Sigmoid colon (tissue), 7 donors: ENCODE results near the gene ZNF486. TPM values are rescaled to one million over a fixed set of nuclear protein-coding genes. Genes with fewer than 3 reads are reported as not detected.

Experiments
- DNase-seq: peaks from one replicate; pipeline ENCODE4 v3.0.0-alpha.2; 2019
- H3K27ac ChIP-seq, 4 donors: fragments of 200-600 bp; sonication (generic); one replicate each; pipeline ENCODE4 v1.5.1; 2016 to 2019; ENCODE audit warnings: mild to moderate bottlenecking in 1 of 4
- H3K27me3 ChIP-seq, 3 donors: fragments of 200-600 bp; sonication (generic); one replicate each; pipeline ENCODE4 v1.5.1; 2019; ENCODE audit warnings: mild to moderate bottlenecking in 1 of 3
- H3K36me3 ChIP-seq, 4 donors: fragments of 200-600 bp; sonication (generic); one replicate each; pipeline ENCODE4 v1.5.1; 2016 to 2019
- H3K4me1 ChIP-seq, 4 donors: fragments of 200-600 bp; sonication (generic); one replicate each; pipeline ENCODE4 v1.5.1; 2017 to 2019
- H3K4me3 ChIP-seq, 4 donors: fragments of 200-600 bp; sonication (generic); one replicate each; pipeline ENCODE4 v1.5.1; 2017 to 2019; ENCODE audit warnings: mild to moderate bottlenecking in 2 of 4, moderate library complexity in 1 of 4
- H3K9me3 ChIP-seq, 4 donors: fragments of 200-600 bp in 3 of 4; sonication (generic) in 3 of 4; one replicate each; pipeline versions ENCODE4 v1.5.1 to v1.6.1; 2013 to 2019
- CTCF ChIP-seq, 4 experiments: fragments of 450-650 bp in 3 of 4; fragments of 200-600 bp in 1 of 4; IDR thresholded peaks; one replicate each; pipeline ENCODE4 v1.5.1; 2016 to 2019; ENCODE audit warnings: antibody characterized with exemption in 4 of 4, mild to moderate bottlenecking in 3 of 4, moderate library complexity in 2 of 4
- EP300 ChIP-seq, 4 donors: sonication (generic); formaldehyde crosslinking; IDR thresholded peaks; one replicate each; pipeline ENCODE4 v1.6.1; 2017; ENCODE audit warnings: antibody characterized with exemption in 4 of 4
- POLR2A ChIP-seq, 2 donors: fragments of 450-650 bp; IDR thresholded peaks; one replicate each; pipeline ENCODE4 v1.6.1; 2016; ENCODE audit warnings: antibody characterized with exemption in 2 of 2, mild to moderate bottlenecking in 2 of 2, moderate library complexity in 2 of 2
- POLR2AphosphoS5 ChIP-seq, 4 donors: sonication (generic); formaldehyde crosslinking; IDR thresholded peaks; one replicate each; pipeline ENCODE4 v1.6.1; 2017; ENCODE audit warnings: antibody characterized with exemption in 4 of 4
- WGBS, 2 donors: extraction: QIAGEN DNeasy Blood & Tissue Kit; methylation state at CpG; one replicate each; pipeline ENCODE4 v1.1.7; 2013; 5-methylcytosine and 5-hydroxymethylcytosine counted together
- intact Hi-C: fragments of 100-400 bp; cut with DNase I; formaldehyde crosslinking; loops from one replicate; pipeline ENCODE4 v1.15.1; 2023
- polyA plus RNA-seq, 3 donors: library from polyadenylated mRNA; stranded (reverse); fragments of 200-250 nt; gene quantifications; one replicate each; pipeline ENCODE4 v1.2.3, GENCODE V29; 2013
- total RNA-seq, 4 donors: library from RNA; depleted of rRNA; stranded (reverse); fragments of >200 nt; gene quantifications; one replicate each; pipeline ENCODE4 v1.1.0, GENCODE V29; 2016
- donor health status: healthy with polysubstance abuse.
- donor health status: Bipolar disorder and iron deficiency.
- donor health status: healthy.

Gene ZNF486
- total and polyA plus RNA-seq, 7 donors, result 0.92 to 4.2 (median 3.5) TPM

- TF ChIP-seq POLR2AphosphoS5 (IDR thresholded peaks at IDR 0.05) (no peak), EP300 (IDR thresholded peaks at IDR 0.05) (no peak), POLR2A (IDR thresholded peaks at IDR 0.05) (no peak), CTCF (IDR thresholded peaks at IDR 0.05) (no peak)
- Histone ChIP-seq H3K27ac (no peak overlapping the region), H3K27me3 (no peaks in the 10 kb centered on the region), H3K4me3 (no peak overlapping the region), H3K36me3 (no peaks in the 10 kb centered on the region), H3K4me1 (no peaks in the 10 kb centered on the region), H3K9me3 (no peaks in the 10 kb centered on the region)
- 93% methylated on average over 4 of the region's 4 CpGs for WGBS, 2 donors
- DNase-seq, result no peak
- intact Hi-C loops, result no loop called here
These were observed 13.7 kb upstream of the ZNF486 start for GRCh38 chr19:20153281-20153680.

GRCh38 chr19:20154636-20155035 is 12.4 kb upstream of the ZNF486 start:
- Histone ChIP-seq H3K4me1 (no peaks in the 10 kb centered on the region), H3K27me3 (no peaks in the 10 kb centered on the region), H3K27ac (no peak overlapping the region), H3K9me3 (no peaks in the 10 kb centered on the region), H3K36me3 (no peaks in the 10 kb centered on the region), H3K4me3 (no peak overlapping the region)
- DNase-seq, result no peak
- TF ChIP-seq CTCF (IDR thresholded peaks at IDR 0.05) (no peak), EP300 (IDR thresholded peaks at IDR 0.05) (no peak), POLR2AphosphoS5 (IDR thresholded peaks at IDR 0.05) (no peak), POLR2A (IDR thresholded peaks at IDR 0.05) (no peak)
- 86 to 88% methylated on average over 4 of the region's 4 CpGs for WGBS, 2 donors
- intact Hi-C loops, result no loop called here

GRCh38 chr19:20162821-20163220 is 4.2 kb upstream of the ZNF486 start:
- DNase-seq, result no peak
- Histone ChIP-seq H3K27ac (no peak overlapping the region), H3K9me3 (no peaks in the 10 kb centered on the region), H3K4me3 (no peak overlapping the region), H3K4me1 (peaks cover 0 to 3% (median 2%) of the 10 kb centered on the region in 4 donors), H3K36me3 (no peaks in the 10 kb centered on the region), H3K27me3 (no peaks in the 10 kb centered on the region)
- intact Hi-C loops, result no loop called here
- WGBS, 2 donors, result 76 to 83% methylated on average over 3 of the region's 3 CpGs
- TF ChIP-seq POLR2AphosphoS5 (IDR thresholded peaks at IDR 0.05) (no peak), EP300 (IDR thresholded peaks at IDR 0.05) (no peak), POLR2A (IDR thresholded peaks at IDR 0.05) (no peak), CTCF (IDR thresholded peaks at IDR 0.05) (no peak)

DNA sequence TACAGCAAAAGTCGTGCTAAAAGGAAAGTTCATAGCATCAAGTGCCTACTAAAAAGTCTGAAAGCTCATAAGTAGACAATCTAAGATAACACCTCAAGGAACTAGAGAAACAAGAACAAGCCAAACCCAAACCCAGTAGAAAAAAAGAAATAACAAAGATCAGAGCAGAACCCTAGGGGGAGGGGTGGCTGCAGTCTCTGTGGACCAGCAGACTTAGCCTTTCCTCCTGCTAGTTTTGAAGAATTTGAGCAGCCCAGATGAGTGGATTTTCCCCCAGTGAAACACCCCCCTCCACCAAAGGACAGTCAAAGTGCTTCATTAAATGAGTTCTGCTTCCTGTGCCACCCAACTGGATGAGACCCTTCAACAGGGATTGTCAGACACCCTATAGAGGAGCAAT is 2.6 kb upstream of the ZNF486 start:
- Histone ChIP-seq H3K4me1 (peaks cover 0 to 9% (median 7%) of the 10 kb centered on the region in 4 donors), H3K36me3 (no peaks in the 10 kb centered on the region), H3K27me3 (no peaks in the 10 kb centered on the region), H3K4me3 (no peak overlapping the region), H3K27ac (no peak overlapping the region), H3K9me3 (no peaks in the 10 kb centered on the region)
- intact Hi-C loops, result no loop called here
- TF ChIP-seq POLR2AphosphoS5 (IDR thresholded peaks at IDR 0.05) (no peak), CTCF (IDR thresholded peaks at IDR 0.05) (no peak), EP300 (IDR thresholded peaks at IDR 0.05) (no peak), POLR2A (IDR thresholded peaks at IDR 0.05) (no peak)
- 93 to 94% methylated on average over 1 of the region's 1 CpG for WGBS, 2 donors
- DNase-seq, result no peak

DNA sequence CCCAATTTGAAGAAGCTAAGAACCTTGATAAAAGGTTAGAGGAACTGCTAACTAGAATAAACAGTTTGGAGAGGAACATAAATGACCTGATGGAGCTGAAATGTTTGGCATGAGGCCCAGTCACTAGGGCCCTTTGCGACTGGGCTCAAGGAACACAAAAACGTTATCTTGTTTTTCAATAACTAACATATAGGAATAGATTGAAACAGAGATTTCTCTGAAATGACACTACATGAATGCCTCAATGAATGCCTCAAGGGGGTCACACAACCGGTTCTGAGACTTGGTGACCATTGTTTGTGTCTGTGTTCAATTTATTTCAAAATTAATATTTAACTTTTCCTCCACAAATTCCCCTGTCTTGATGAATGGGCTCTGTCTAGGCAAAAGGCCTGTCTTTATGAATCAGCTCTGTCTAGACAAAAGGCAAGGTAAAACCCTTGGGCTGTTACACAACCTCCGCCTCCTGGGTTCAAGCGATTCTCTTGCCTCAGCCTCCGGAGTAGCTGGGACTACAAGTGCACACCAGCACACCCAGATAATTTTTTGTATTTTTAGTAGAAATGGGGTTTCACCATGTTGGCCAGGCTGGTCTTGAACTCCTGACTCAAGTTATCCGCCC is 932 bp upstream of the ZNF486 start:
- Histone ChIP-seq H3K4me3 (no peak overlapping the region), H3K4me1 (peaks cover 0 to 9% (median 7%) of the 10 kb centered on the region in 4 donors), H3K36me3 (peaks cover 0 to 6% (median under 1%) of the 10 kb centered on the region in 4 donors), H3K9me3 (no peaks in the 10 kb centered on the region), H3K27me3 (no peaks in the 10 kb centered on the region), H3K27ac (no peak overlapping the region)
- intact Hi-C loops, result loop anchor here (5.0 kb wide), 2 partner anchors 89 to 129 kb away; partner anchors contain the start of genes ZNF682 and ZNF90
- DNase-seq, result no peak
- no peak for TF ChIP-seq CTCF (IDR thresholded peaks at IDR 0.05)
- WGBS, 2 donors, result 68 to 83% methylated on average over 7 of the region's 7 CpGs
